NT2/D1 (cell line): Measurements from ENCODE around the gene TNNC2.

Experiments used
- SUZ12 ChIP-seq: IDR thresholded peaks from 2 replicates; pipeline ENCODE4 v1.6.1; 2011; ENCODE audit not compliant: insufficient read length, insufficient read depth; ENCODE audit errors: extremely low read depth
- YY1 ChIP-seq: IDR thresholded peaks from 2 replicates; pipeline ENCODE4 v1.6.1; 2011; ENCODE audit not compliant: insufficient read length, insufficient read depth
- ZNF274 ChIP-seq: IDR thresholded peaks from 2 replicates; pipeline ENCODE4 v1.6.1; 2011; ENCODE audit warnings: mild to moderate bottlenecking, low read depth, low read length

DNA sequence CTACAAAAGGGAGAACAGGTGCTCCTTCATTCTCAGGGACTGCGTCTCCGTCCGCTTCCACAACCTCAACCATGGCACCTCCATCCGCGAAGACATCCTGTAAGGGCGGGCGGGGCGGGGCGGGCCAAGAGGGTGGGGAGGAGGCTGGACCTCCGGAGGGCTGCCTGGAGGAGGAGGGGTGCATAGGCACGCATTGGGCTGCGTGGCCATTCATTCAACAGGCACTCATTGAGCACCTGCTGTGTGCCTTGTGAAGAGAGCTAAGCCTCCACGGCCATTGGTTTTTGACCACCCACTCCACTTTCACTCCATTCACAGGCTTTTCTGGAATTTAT, 30.7 kb upstream of the TNNC2 start:
- no peak for TF ChIP-seq SUZ12
- no peak for TF ChIP-seq YY1
- TF ChIP-seq ZNF274, result no peak
